Measurements from ENCODE around the gene RGL1.

The RGL1 gene

DNA sequence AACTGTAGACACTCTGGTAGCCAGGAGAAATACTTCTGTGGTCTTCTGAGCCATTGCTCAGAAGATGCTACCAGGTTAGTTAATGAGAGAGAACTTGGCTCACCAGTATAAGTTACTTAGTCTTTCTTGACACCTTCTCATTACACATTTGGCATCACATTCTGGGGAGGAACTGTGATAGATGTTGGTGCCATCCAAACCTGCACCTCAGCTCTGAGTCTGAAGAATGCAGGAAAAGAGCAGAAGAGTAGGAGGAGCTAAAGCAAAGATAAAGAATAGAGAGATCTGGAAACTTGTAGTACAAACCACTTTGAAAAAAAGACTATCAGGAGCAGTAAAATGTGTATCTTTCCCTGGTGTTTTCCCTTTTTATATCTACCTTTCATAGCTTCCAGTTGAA lies 58.9 kb downstream of the RGL1 start:
- TF ChIP-seq, protein P1, sequence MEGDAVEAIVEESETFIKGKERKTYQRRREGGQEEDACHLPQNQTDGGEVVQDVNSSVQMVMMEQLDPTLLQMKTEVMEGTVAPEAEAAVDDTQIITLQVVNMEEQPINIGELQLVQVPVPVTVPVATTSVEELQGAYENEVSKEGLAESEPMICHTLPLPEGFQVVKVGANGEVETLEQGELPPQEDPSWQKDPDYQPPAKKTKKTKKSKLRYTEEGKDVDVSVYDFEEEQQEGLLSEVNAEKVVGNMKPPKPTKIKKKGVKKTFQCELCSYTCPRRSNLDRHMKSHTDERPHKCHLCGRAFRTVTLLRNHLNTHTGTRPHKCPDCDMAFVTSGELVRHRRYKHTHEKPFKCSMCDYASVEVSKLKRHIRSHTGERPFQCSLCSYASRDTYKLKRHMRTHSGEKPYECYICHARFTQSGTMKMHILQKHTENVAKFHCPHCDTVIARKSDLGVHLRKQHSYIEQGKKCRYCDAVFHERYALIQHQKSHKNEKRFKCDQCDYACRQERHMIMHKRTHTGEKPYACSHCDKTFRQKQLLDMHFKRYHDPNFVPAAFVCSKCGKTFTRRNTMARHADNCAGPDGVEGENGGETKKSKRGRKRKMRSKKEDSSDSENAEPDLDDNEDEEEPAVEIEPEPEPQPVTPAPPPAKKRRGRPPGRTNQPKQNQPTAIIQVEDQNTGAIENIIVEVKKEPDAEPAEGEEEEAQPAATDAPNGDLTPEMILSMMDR (conservative IDR thresholded peaks at IDR 0.05): no peak
- no peak for TF ChIP-seq ZFX (IDR thresholded peaks at IDR 0.05)
- H3K27ac ChIP-seq: no peak overlapping the region

DNA sequence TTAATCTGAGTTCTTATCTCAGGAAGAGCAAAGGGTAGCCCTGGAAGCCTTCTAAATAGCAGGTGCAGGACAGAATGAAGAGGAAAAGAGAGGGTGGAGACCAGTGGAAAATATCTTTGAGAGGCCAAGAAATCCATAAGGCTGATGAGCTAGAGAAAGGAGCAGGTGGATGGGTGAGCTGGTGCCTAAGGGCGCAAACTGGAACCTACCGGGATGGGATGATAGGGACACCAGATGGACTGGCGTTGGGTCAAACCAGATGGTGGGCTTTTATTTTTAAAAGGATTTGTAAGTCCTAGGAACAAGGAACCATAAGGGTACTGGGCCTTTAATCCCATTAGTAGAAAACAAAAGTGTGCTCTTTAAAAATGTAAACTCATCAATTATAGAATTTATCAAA lies 59.7 kb downstream of the RGL1 start:
- no peak overlapping the region for H3K27ac ChIP-seq
- TF ChIP-seq ZFX (IDR thresholded peaks at IDR 0.05): no peak
- TF ChIP-seq, protein P1 (conservative IDR thresholded peaks at IDR 0.05): no peak

DNA sequence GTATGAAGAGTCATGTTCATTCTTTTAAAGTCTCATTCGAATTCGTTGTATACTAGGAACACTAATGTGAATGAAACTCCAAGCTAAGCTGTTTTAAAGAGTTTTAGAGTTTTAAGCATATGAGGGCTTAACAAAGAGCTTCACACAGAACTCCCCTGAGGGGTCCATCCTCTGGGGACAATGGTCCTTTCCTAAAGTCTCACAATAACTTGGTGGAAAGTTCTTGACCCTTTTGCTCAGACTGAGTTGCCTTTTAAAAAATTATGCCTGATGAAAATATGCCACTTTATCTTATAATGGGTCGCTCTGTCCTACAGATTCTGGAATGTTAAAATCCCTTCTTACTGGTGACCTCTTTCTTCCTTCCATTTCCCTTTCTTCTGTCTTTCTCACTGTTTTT lies 64.3 kb downstream of the RGL1 start:
- no peak for TF ChIP-seq ZFX (IDR thresholded peaks at IDR 0.05)
- TF ChIP-seq, protein P1 (conservative IDR thresholded peaks at IDR 0.05): no peak
- H3K27ac ChIP-seq: no peak overlapping the region

DNA sequence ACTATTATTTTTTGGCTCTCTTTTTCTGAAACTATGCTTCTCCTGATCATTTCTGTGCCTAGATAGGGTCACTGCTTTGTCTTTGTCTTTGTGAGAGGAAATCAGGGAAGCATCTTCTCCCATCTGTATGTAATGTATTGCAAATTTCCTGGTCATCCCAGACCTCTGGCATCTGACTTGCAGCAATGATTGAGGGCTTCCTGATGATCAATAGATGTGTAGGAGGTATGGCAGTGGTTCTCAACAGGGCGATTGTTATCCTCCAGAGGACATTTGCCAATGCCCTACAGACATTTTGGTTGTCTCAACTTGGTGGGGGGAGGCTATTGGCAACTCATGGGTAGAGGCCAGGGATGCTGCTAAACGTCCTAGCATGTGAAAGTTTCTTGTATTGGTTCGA lies 64.7 kb downstream of the RGL1 start:
- no peak overlapping the region for H3K27ac ChIP-seq
- TF ChIP-seq ZFX (IDR thresholded peaks at IDR 0.05): no peak
- TF ChIP-seq, protein P1 (conservative IDR thresholded peaks at IDR 0.05): no peak

DNA sequence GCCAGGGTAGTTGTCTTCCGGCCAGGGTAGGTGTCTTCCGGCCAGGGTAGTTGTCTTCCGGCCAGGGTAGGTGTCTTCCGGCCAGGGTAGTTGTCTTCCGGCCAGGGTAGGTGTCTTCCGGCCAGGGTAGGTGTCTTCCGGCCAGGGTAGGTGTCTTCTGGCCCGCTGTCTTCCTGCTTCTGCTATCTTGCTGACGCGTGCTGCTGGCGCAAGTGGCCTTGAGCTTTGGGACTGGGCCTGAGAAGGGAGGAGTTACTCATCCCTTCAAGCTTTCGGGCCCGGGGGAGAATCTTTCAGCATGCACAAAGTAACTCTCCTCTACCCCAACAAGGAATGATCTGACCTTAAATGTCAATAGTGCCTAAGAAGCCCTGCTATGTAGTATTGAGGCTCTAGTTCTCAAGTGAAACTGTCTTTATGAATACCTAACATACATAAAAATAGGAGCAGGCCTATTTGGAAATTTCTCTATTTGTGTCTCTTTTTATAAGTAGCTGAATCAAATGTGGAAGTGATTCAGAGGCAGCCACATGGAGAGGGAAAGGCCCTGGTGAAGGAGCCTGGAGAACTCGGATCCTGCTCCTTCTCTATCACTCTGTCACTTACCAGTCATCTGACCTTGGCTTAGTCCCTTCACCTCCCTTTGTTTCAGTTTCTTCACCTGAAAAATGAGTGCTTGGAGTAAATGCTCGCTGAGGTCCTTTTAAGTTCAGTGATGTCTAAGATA lies 65.6 kb downstream of the RGL1 start:
- H3K27ac ChIP-seq: peak overlapping the region; percentile 10; the same call in 1 of the 2 replicates
- TF ChIP-seq, protein P1 (conservative IDR thresholded peaks at IDR 0.05): no peak
- TF ChIP-seq ZFX (IDR thresholded peaks at IDR 0.05): no peak

DNA sequence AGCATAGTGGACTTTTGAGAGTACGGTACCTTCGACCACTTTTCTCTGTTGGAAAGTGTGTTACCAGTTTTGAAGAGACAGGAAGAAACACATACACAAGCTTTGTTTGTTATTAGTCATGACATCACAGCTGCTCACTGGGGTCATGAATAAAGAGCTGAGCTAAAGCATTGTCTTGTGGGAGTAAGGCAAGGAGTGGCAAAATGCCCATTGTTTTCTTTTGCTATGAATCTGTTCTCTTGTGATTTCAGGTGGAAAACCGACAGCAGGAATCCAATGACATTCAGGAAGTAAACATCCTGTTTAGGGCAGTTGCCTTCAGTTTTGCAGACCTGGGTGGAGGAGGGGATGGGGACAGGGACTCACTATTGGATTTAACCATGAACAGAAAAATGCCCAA lies 66.2 kb downstream of the RGL1 start:
- H3K27ac ChIP-seq: no peak overlapping the region; the same call in 1 of the 2 replicates
- TF ChIP-seq, protein P1 (conservative IDR thresholded peaks at IDR 0.05): no peak
- no peak for TF ChIP-seq ZFX (IDR thresholded peaks at IDR 0.05)

DNA sequence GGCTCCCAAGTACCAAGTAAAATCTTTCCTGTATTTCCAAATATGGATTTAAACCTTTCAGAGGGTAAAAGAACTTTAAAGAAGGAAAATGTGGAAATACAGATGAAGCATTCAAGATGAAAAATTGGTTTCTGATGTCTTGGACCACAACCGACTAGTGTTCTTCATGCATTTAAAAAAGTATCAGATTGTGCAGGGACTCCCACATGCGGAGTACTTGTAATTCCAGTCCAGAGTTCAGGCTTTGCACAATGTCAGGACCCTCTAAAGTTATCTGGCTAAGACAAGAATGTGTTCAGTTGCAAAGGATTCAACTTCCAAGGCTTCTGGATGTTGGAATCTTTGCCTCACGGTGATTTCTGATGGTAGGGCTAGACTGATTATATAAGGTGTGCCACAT lies 66.7 kb downstream of the RGL1 start:
- TF ChIP-seq, protein P1 (conservative IDR thresholded peaks at IDR 0.05): no peak
- no peak for TF ChIP-seq ZFX (IDR thresholded peaks at IDR 0.05)
- no peak overlapping the region for H3K27ac ChIP-seq
